ENCODE data around the gene KRTAP10-9.
"Not testable (repeated sequence)": the region's sequence is repeated elsewhere in the genome, so short reads cannot be mapped to it uniquely, and the experiment has no call there.

KRTAP10-9 gene

GRCh38 chr21:44596068-44596725 lies 30.7 kb upstream of the KRTAP10-9 start:
- DNase-seq: no peak

- no peak for DNase-seq
Measured at GRCh38 chr21:44598061-44598460, 28.8 kb upstream of the KRTAP10-9 start.

GRCh38 chr21:44599264-44600029 lies 27.4 kb upstream of the KRTAP10-9 start:
- DNase-seq: no peak

GRCh38 chr21:44600118-44600978 lies 26.5 kb upstream of the KRTAP10-9 start, which contains the start of gene KRTAP10-7:
Gene KRTAP10-7, plus strand, starts transcription at chr21:44600597. Its CDS starts 25 bp downstream, at chr21:44600622.
- not testable (repeated sequence) for DNase-seq

- not testable (repeated sequence) for DNase-seq
Measured at GRCh38 chr21:44601091-44601490, 25.8 kb upstream of the KRTAP10-9 start.

GRCh38 chr21:44601596-44602462 lies 25.1 kb upstream of the KRTAP10-9 start:
- no peak for DNase-seq

- no peak for DNase-seq
Measured at GRCh38 chr21:44602463-44602850, 24.4 kb upstream of the KRTAP10-9 start.

- DNase-seq: no peak
Measured at GRCh38 chr21:44603109-44603875, 23.6 kb upstream of the KRTAP10-9 start.

- no peak for DNase-seq
Measured at GRCh38 chr21:44603911-44604310, 23.0 kb upstream of the KRTAP10-9 start.

- no peak for DNase-seq
Measured at GRCh38 chr21:44606495-44606894, 20.4 kb upstream of the KRTAP10-9 start.

- no peak for DNase-seq
Measured at GRCh38 chr21:44609193-44609592, 17.7 kb upstream of the KRTAP10-9 start.

GRCh38 chr21:44610157-44610843 lies 16.6 kb upstream of the KRTAP10-9 start:
- DNase-seq: not testable (repeated sequence)

GRCh38 chr21:44611551-44611950 lies 15.3 kb upstream of the KRTAP10-9 start:
- no peak for DNase-seq

- no peak for DNase-seq
Measured at GRCh38 chr21:44612029-44612486, 14.8 kb upstream of the KRTAP10-9 start, which contains the start of gene KRTAP10-8. Gene KRTAP10-8, plus strand, starts transcription at chr21:44612079. Its CDS starts 22 bp downstream, at chr21:44612101.

GRCh38 chr21:44612669-44613229 lies 14.1 kb upstream of the KRTAP10-9 start:
- DNase-seq: no peak

- DNase-seq: no peak
Measured at GRCh38 chr21:44613386-44614155, 13.3 kb upstream of the KRTAP10-9 start.

GRCh38 chr21:44614161-44614631 lies 12.7 kb upstream of the KRTAP10-9 start:
- DNase-seq: no peak

GRCh38 chr21:44614961-44615391 lies 11.9 kb upstream of the KRTAP10-9 start:
- no peak for DNase-seq

GRCh38 chr21:44615466-44615865 lies 11.4 kb upstream of the KRTAP10-9 start:
- no peak for DNase-seq
